HG03103 (cell line): ENCODE measurements around the gene POTEF.
"Not testable (repeated sequence)": the region's sequence is repeated elsewhere in the genome, so short reads cannot be mapped to it uniquely, and the experiment has no call there.

Source experiments
- ATAC-seq: cut with Tn5 transposase; IDR thresholded peaks from one replicate; pipeline ENCODE4 v1.9.1; 2021; ENCODE audit warnings: low read depth; ENCODE audit not compliant: unreplicated experiment

POTEF gene

DNA sequence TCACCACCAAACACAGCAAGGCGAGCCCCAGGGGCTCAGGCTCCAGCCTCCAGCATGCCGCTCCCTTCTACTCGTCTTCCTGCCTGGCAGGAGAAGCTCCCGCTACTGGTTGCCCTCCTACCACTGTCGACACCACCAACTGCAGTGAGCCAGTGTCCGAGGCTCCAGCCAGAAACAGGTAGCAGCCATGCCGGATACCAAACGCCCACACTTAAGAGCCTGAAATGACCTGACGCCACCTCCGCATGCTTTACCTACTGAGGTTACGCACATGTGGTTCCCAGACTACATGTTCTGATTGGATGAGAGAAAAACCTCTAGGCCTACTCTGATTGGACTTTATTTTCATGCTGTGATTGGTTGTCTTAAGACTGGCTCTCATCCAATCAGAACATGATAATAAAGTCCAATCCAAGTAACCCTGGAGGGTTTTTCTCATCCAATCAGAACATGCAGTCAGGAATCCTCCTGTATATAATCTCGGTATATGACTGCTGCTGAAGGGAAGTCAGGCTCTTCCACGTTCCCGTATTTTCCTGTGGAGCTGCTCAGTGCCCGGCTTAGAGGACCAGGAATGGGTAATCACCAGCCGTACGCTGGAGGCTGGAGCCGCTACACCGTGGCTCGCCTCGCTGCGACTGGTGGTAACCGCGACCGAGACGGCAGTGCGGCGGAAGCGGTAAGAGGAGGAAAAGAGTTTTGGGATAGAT is at the start of gene POTEF:
POTEF (minus strand) TSS at position 103 of the 710 bp plus-strand sequence. CDS start 8,707 bp downstream, outside the sequence.
- ATAC-seq: not testable (repeated sequence)

DNA sequence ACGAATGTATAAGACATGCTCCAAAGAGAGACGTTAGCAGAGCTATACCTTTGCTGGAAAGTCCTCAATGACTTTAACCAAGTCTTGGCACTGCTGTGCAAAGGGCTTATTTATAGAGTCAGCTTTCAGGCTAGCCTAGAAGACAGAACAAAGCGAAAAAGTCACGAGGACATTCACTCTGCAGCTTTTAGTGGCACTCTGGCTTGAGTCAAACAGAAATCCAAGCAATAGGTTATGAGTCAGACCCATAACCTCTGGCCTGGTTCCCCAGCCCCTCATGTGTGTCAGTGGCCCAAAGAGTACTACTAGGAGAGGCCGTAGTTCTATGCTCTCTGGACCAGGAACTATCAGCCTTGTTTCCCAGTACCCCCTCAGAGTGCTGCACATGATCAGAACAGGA is 45.8 kb upstream of the POTEF start:
- ATAC-seq: peak; percentile 66

DNA sequence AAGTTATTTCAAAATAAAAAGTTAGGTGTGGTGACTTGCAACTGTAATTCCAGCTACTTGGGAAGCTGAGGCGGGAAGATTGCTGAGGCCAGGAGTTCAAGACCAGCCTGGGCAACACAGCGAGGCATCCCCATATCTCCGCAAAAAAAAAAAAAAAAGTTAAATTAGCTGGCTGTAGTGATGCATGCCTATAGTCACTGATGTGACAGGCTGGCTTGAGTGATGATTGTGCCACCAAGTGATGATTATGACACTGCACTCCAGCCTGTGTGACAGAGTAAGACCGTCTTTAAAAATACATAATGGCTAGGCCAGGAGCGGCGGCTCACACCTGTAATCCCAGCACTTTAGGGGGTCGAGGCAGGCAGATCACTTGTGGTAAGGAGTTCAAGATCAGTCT is 40.9 kb upstream of the POTEF start:
- no peak for ATAC-seq

DNA sequence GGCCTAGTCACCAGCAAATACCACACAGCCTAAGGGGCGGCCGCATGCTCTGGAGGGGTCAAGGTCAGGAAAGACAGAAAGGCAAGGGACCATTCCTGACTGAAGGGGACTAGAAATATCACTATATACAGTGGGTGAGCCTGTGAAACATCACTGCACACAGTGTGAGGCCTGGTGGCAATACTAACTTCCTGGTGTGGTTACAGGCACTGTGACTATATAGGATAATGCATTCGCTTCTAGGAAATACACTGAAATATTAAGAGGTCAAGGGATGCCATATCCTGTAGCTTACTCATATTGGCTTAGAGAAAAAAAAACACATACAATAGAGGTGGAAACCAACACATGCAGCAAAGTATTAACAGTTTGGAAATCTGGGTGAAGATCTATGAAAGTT is 40.1 kb upstream of the POTEF start:
- ATAC-seq: not testable (repeated sequence)

GRCh38 chr2:130166611-130167010 is 37.6 kb upstream of the POTEF start:
- not testable (repeated sequence) for ATAC-seq

GRCh38 chr2:130165293-130166016 is 36.4 kb upstream of the POTEF start:
- ATAC-seq: no peak

DNA sequence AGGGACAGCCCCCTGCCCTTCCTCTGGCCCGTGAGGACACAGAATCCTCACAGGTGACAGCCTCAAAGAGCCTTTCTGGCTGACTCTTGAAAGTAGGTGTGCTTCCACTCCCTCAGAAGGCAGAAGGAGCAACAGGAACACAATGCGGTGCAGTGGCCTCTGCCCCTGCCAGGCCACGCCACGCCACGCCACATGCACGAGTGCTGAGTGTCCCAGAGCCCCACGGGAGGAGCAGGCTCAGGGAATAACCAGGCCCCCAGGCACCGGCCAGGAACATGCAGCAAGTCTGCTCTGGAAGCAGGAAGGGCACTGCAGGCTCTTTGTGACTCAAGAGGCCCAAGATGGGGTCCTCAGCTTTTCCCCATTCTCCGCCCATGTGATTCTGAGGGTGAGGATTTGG is 33.9 kb upstream of the POTEF start:
- ATAC-seq: no peak

- ATAC-seq: not testable (repeated sequence)
These were observed 33.5 kb upstream of the POTEF start for GRCh38 chr2:130162486-130162885.

GRCh38 chr2:130160838-130161705 is 32.0 kb upstream of the POTEF start:
- ATAC-seq: not testable (repeated sequence)

DNA sequence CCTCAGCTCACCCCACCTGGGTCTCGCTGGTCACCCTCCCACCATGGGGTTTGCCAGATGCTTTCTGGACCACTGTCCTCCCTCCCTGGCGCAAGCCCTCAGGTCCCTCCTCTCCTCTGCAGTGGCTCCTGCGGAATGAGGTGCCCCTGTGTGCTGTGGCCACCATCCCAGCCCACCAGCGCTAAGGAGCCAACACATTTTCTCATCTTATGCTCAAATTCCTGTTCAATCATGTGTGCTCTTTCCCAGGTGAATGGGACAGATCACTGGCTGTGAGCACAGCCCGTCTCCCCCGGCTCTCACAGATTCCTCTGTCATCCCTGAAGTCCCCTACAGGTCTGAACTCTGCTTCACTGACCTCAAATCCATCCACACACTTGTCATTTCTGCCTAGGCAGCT is 31.1 kb upstream of the POTEF start:
- no peak for ATAC-seq

DNA sequence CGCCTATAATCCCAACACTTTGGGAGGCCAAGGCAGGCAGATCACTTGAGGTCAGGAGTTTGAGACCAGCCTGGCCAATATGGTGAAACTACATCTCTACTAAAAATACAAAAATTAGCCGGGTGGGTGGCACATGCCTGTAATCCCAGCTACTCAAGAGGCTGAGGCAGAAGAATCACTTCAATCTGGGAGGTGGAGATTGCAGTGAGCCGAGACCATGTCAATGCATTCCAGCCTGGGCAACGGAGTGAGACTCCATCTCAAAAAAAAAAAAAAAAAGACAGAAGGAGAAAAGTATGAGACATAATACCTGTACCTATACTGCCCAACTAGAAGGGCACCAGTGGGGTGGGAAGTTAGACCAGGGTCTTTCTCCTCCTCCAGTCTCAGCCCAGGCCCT is 30.4 kb upstream of the POTEF start:
- not testable (repeated sequence) for ATAC-seq

DNA sequence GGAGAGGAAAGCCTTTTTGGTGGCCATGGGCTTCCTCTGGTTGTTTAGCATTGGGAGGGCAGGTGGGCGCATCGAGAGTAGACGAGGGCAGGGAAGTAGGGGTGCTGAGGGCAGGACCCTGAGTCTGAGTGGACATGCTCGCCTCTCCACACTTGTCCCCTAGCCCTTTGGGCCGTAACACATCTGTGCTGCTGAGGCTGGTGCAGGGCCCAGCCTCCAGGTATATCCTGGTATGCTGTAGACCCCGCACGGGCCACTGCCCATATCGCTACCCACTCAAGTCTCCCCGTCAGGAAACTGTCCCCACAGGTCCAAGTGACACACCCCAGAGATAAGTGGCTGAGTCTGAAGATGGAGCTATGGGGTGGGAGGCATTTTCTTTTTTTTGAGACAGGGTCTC is 29.6 kb upstream of the POTEF start:
- ATAC-seq: no peak

DNA sequence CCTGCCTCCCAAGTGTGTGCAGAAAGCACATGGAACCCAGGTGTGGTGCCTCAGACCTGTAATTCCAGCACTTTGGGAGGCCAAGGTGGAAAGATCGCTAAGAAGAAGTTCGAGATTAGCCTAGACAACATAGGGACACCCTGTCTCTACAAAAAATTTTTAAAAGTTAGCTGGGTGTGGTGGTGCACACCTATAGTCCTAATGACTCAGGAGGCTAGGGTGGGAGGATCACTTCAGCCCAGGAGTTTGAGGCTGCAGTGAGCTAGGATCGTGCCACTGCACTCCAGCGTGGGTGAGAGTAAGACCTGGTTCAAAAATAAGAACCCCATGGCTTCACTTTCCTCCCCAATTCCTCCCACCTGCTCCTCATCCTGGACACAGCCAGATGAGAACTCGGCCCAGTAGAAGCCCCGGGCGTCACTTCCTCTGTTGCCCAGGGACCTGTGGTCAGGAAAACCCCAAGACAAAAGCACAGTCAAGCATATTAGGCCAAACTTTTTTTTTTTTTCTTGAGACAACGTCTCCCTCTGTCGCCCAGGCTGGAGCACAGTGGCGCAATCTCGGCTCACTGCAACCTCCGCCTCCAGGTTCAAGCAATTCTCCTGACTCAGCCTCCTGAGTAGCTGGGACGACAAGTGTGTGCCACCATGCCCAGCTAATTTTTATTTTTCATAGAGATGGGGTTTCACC is 28.9 kb upstream of the POTEF start:
- ATAC-seq: peak; percentile 82

DNA sequence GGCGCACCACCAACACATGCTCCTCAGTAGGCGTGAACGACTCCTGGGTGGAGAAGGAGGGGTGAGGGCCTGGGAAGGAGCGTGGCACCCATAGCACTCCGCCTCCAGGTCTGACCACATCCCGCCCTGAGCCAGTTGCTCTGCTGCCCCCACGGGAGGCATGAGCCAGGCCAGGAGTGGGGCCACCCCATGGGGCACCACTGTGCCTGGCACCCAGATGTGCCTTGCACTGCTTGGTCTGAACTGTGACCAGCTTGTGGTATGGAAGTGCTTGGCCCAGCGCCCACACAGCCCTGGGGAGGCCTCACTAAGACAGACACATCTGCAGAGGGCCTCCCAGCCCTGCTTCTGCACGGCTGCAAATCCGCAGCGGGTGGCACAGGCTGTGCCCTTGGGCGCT is 28.3 kb upstream of the POTEF start:
- peak; percentile 29 for ATAC-seq

DNA sequence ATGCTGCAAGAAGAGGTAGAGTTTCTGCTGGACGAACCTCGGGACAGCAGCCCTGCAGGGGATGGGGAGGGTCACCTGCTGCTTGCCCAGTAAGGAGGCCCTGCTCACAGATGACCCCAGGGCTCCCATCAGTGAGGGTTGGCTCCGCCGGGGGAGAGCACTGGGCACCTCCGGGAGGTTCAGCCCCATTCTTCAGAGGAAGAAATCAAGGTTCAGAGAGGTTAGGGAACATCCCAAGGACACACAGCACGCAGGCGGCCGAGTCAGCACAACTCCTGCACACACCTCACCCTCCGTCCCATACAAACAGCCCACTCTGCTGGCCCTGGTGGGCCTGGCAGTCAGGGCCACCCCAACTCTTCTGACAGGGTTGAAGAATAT is 27.6 kb upstream of the POTEF start:
- no peak for ATAC-seq

- not testable (repeated sequence) for ATAC-seq
These were observed 27.1 kb upstream of the POTEF start for GRCh38 chr2:130155956-130156623.

- ATAC-seq: no peak
These were observed 26.0 kb upstream of the POTEF start for GRCh38 chr2:130154773-130155765.

DNA sequence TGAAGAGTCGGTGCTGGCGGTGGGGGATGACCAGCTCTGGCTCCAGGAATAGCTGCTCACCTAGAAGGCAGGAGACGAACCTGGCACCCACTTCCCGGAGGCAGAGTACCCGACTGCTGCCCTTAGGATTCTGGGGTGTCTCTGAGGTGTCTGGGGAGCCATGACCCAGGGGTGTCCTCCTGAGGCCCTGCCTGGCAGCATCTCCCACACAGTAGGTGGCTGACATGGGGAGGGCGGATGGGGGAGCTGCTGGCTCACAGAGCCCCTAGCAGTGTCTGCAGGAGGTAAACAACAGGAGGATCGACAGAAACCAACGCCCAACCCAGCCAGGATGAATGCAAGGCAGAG is 25.4 kb upstream of the POTEF start:
- not testable (repeated sequence) for ATAC-seq
